ENCODE results near the gene LRRC32. TPM values are rescaled to one million over a fixed set of nuclear protein-coding genes. Genes with fewer than 3 reads are reported as not detected.

LRRC32 gene
- total RNA-seq, 4 donors from 2014 or later = 15.6 to 42.5 (median 17.9) TPM

- WGBS, 2 donors = 62 to 76% methylated on average over 9 to 13 of the region's 14 CpGs
- intact Hi-C loops (cut with DNase I) = no loop called here
- Histone ChIP-seq H3K4me3 (replicated peaks in 1 of 3) (no peak overlapping the region), H3K27me3 (no peaks in the 10 kb centered on the region), H3K9me3 (no peaks in the 10 kb centered on the region), H3K36me3 (no peaks in the 10 kb centered on the region), H3K4me1 (no peaks in the 10 kb centered on the region), H3K27ac (no peak overlapping the region)
- TF ChIP-seq, protein P1, sequence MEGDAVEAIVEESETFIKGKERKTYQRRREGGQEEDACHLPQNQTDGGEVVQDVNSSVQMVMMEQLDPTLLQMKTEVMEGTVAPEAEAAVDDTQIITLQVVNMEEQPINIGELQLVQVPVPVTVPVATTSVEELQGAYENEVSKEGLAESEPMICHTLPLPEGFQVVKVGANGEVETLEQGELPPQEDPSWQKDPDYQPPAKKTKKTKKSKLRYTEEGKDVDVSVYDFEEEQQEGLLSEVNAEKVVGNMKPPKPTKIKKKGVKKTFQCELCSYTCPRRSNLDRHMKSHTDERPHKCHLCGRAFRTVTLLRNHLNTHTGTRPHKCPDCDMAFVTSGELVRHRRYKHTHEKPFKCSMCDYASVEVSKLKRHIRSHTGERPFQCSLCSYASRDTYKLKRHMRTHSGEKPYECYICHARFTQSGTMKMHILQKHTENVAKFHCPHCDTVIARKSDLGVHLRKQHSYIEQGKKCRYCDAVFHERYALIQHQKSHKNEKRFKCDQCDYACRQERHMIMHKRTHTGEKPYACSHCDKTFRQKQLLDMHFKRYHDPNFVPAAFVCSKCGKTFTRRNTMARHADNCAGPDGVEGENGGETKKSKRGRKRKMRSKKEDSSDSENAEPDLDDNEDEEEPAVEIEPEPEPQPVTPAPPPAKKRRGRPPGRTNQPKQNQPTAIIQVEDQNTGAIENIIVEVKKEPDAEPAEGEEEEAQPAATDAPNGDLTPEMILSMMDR (IDR thresholded peaks at IDR 0.05) = no peak
- no peak for TF ChIP-seq POLR2A (IDR thresholded peaks at IDR 0.05)
- no peak for DNase-seq
Measured at GRCh38 chr11:76637491-76638269, 32.9 kb downstream of the LRRC32 start.

DNA sequence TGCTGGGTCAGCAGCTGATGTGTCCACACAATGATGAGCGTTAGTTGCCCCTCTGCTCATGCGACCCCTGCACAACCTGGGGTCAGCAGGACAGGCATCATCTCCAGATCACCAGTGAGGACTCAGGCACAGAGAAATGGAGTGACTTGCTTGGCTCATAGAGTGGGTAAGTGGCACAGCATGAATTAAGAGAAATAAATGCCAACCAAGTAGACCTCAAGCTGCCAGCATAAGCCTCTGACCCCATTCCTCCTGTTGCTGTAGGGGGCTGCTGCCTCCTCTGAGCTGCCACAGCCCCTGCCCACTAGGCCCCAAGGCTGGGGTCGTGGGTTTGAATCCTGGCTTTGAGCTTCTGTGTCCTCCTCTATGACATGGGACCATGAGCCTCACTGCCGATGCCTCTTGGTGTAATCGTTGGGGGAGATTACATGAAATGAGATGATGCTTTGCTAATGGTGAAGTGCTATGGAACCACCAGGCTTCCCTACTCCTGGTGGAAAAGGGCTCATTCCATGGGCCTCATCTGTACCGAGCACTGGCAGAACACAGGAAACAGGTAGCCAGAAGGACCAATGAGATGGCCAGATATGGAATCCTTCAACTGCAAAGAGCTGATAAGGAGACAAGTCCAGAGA is 33.6 kb downstream of the LRRC32 start:
- no peak overlapping the region for H3K27ac ChIP-seq
- intact Hi-C loops (cut with DNase I) = no loop called here
- DNase-seq = no peak
- H3K4me1 ChIP-seq = no peaks in the 10 kb centered on the region
- H3K27me3 ChIP-seq = no peaks in the 10 kb centered on the region
- no peak overlapping the region for H3K4me3 ChIP-seq (replicated peaks in 1 of 3)
- H3K36me3 ChIP-seq = no peaks in the 10 kb centered on the region
- TF ChIP-seq POLR2A (IDR thresholded peaks at IDR 0.05) = no peak
- TF ChIP-seq, protein P1 (IDR thresholded peaks at IDR 0.05) = no peak
- 95 to 97% methylated on average over 5 to 6 of the region's 6 CpGs for WGBS, 2 donors
- no peaks in the 10 kb centered on the region for H3K9me3 ChIP-seq

GRCh38 chr11:76635991-76636738 is 34.4 kb downstream of the LRRC32 start:
- Histone ChIP-seq H3K9me3 (no peaks in the 10 kb centered on the region), H3K27me3 (no peaks in the 10 kb centered on the region), H3K27ac (no peak overlapping the region), H3K4me1 (no peaks in the 10 kb centered on the region), H3K4me3 (replicated peaks in 1 of 3) (no peak overlapping the region), H3K36me3 (no peaks in the 10 kb centered on the region)
- TF ChIP-seq, protein P1 (IDR thresholded peaks at IDR 0.05) = no peak
- TF ChIP-seq POLR2A (IDR thresholded peaks at IDR 0.05) = no peak
- whole genome bisulfite sequencing, 2 donors = 66 to 83% methylated on average over 7 of the region's 7 CpGs
- no peak for DNase-seq
- intact Hi-C loops (cut with DNase I) = no loop called here

DNA sequence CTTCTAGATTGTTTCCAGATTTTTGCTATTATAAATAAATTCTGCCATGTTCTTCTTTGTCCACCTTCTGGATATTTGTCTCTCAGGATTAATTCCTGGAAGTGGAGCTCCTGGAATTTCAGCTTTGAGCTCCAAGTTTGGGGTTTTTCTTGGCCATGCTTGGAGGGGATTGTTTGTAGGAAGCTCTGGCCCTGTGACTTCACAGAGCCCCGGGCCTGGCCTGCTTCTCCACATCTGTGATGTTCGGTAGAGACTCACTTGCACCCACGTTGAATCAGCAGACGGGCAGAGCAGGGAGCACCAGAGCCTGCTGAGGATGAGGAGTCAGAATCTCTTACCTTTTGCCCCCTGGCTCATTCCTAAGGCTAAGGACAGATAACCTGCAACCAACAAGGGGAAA is 35.7 kb downstream of the LRRC32 start:
- Histone ChIP-seq H3K9me3 (no peaks in the 10 kb centered on the region), H3K4me1 (peaks cover 0 to 8% of the 10 kb centered on the region in 2 donors), H3K4me3 (replicated peaks in 1 of 3) (no peak overlapping the region), H3K27ac (no peak overlapping the region), H3K36me3 (no peaks in the 10 kb centered on the region), H3K27me3 (no peaks in the 10 kb centered on the region)
- no peak for DNase-seq
- WGBS, 2 donors = 70 to 72% methylated on average over 4 of the region's 4 CpGs
- intact Hi-C loops (cut with DNase I) = no loop called here
- no peak for TF ChIP-seq POLR2A (IDR thresholded peaks at IDR 0.05)
- TF ChIP-seq, protein P1 (IDR thresholded peaks at IDR 0.05) = no peak

All from thyroid gland (tissue), 4 donors.